Stomach (tissue), 4 donors: ENCODE results near the gene SH3YL1.

Experiments
- CTCF ChIP-seq, 7 experiments: fragments of 450-650 bp in 4 of 7; fragments of 200-600 bp in 3 of 7; sonication (generic) in 3 of 7; IDR thresholded peaks; one replicate each; pipeline ENCODE4 v1.5.1; 2016 to 2019; ENCODE audit warnings: antibody characterized with exemption in 7 of 7, control low read depth in 2 of 7, mild to moderate bottlenecking in 1 of 7
- POLR2AphosphoS5 ChIP-seq, 3 donors: sonication (generic); formaldehyde crosslinking; IDR thresholded peaks; one replicate each; pipeline ENCODE4 v1.6.1; 2016; ENCODE audit warnings: antibody characterized with exemption in 3 of 3

- no peak for TF ChIP-seq CTCF (IDR thresholded peaks at IDR 0.05)
- no peak for TF ChIP-seq POLR2AphosphoS5 (IDR thresholded peaks at IDR 0.05)
Observed at GRCh38 chr2:254241-254640, 9.6 kb downstream of the SH3YL1 start.
